PC-3 (cell line): Measurements from ENCODE around the gene RALBP1. TPM values are rescaled to one million over a fixed set of nuclear protein-coding genes. Genes with fewer than 3 reads are reported as not detected.
"Not testable (repeated sequence)": the region's sequence is repeated elsewhere in the genome, so short reads cannot be mapped to it uniquely, and the experiment has no call there.

Experiments used
- ATAC-seq: fragments of 200-7000 bp; cut with Tn5 transposase; 2 replicates; pipeline ENCODE4 v1.9.1; 2020; ENCODE audit warnings: mild to moderate bottlenecking, moderate library complexity
- BruUV-seq: library from RNA; stranded (reverse); fragments of 400-500 nt; replicated peaks from 2 replicates; lab custom pipeline; 2021; lab: Mats Ljungman, UMichigan
- CTCF ChIA-PET: fragments of 300-600 bp; sonication (Branson Sonifier 250); formaldehyde crosslinking; loops from one replicate; lab custom pipeline; 2022; ENCODE audit warnings: antibody characterized with exemption; lab: Charles Lee
- POLR2A ChIA-PET: fragments of 300-600 bp; sonication (Branson Sonifier 250); formaldehyde crosslinking; loops from one replicate; lab custom pipeline; 2022; ENCODE audit warnings: antibody characterized with exemption; ENCODE audit not compliant: unreplicated experiment; lab: Charles Lee
- DNase-seq: peaks from one replicate; pipeline ENCODE4 v3.0.0-alpha.2; 2015
- H2AFZ ChIP-seq: fragments of 300-600 bp; sonication (generic); 2 replicates; pipeline ENCODE4 v1.6.0; 2016; ENCODE audit warnings: antibody characterized with exemption, low read length
- H3F3A ChIP-seq: fragments of 300-600 bp; sonication (generic); one replicate; pipeline ENCODE4 v1.6.0; 2017; ENCODE audit warnings: antibody characterized with exemption, low read length, control low read depth, mild to moderate bottlenecking; ENCODE audit not compliant: unreplicated experiment
- H3K27ac ChIP-seq: fragments of 300-600 bp; sonication (generic); 2 replicates; pipeline ENCODE4 v1.5.1; 2016; ENCODE audit warnings: mild to moderate bottlenecking, low read length
- H3K27me3 ChIP-seq: fragments of 300-600 bp; sonication (generic); 2 replicates; pipeline ENCODE4 v1.6.1; 2016; ENCODE audit warnings: low read length, mixed read lengths
- H3K36me3 ChIP-seq: fragments of 300-600 bp; sonication (generic); 2 replicates; pipeline ENCODE4 v1.6.1; 2016; ENCODE audit warnings: low read depth, mixed run types, low read length, mixed read lengths
- H3K4me1 ChIP-seq: fragments of 300-600 bp; sonication (generic); 2 replicates; pipeline ENCODE4 v1.5.1; 2016; ENCODE audit warnings: low read length; ENCODE audit not compliant: insufficient read depth
- H3K4me2 ChIP-seq: fragments of 300-600 bp; sonication (generic); 2 replicates; pipeline ENCODE4 v1.6.0; 2016; ENCODE audit warnings: low read length
- H3K4me3 ChIP-seq: fragments of 300-600 bp; sonication (generic); 2 replicates; pipeline ENCODE4 v1.5.1; 2016; ENCODE audit warnings: mild to moderate bottlenecking, low read length, mixed read lengths
- H3K79me2 ChIP-seq: fragments of 300-600 bp; sonication (generic); 2 replicates; pipeline ENCODE4 v1.6.1; 2017; ENCODE audit warnings: low read length, mixed read lengths
- H3K9ac ChIP-seq: fragments of 300-600 bp; sonication (generic); 2 replicates; pipeline ENCODE4 v1.6.0; 2016; ENCODE audit warnings: mild to moderate bottlenecking, low read length
- H3K9me2 ChIP-seq: fragments of 300-600 bp; sonication (generic); replicated peaks from 2 replicates; pipeline ENCODE4 v1.6.1; 2016; ENCODE audit warnings: mixed run types, low read length, mixed read lengths
- H3K9me3 ChIP-seq: fragments of 300-600 bp; sonication (generic); 2 replicates; pipeline ENCODE4 v1.6.1; 2016; ENCODE audit warnings: low read length, mixed read lengths
- H4K20me1 ChIP-seq: fragments of 300-600 bp; sonication (generic); 2 replicates; pipeline ENCODE4 v1.6.1; 2016; ENCODE audit warnings: low read length, mixed read lengths
- EZH2 ChIP-seq: fragments of 300-600 bp; sonication (generic); IDR thresholded peaks from one replicate; pipeline ENCODE4 v1.6.1; 2017; ENCODE audit warnings: antibody characterized with exemption, mild to moderate bottlenecking, low read length; ENCODE audit not compliant: unreplicated experiment
- EZH2phosphoT487 ChIP-seq: fragments of 300-600 bp; sonication (generic); IDR thresholded peaks from 2 replicates; pipeline ENCODE4 v1.6.1; 2018; ENCODE audit warnings: mild to moderate bottlenecking, antibody characterized with exemption, low read length, borderline replicate concordance
- intact Hi-C: fragments of 100-400 bp; cut with micrococcal nuclease; formaldehyde crosslinking; loops from 2 replicates; pipeline ENCODE4 v1.9.0; 2023
- total RNA-seq: library from RNA; depleted of rRNA; stranded (reverse); fragments of >200 nt; gene quantifications from 2 replicates; pipeline ENCODE4 v1.2.3, GENCODE V29; 2014
- TF ChIP-seq, protein P1 (sequence below): fragments of 300-600 bp; sonication (generic); conservative IDR thresholded peaks from 2 replicates; pipeline ENCODE4 v1.5.1; 2017; ENCODE audit warnings: antibody characterized with exemption, low read depth, mild to moderate bottlenecking, low read length

Gene RALBP1
- total RNA-seq, 1 experiment from 2014 or later: 89.8 TPM

DNA sequence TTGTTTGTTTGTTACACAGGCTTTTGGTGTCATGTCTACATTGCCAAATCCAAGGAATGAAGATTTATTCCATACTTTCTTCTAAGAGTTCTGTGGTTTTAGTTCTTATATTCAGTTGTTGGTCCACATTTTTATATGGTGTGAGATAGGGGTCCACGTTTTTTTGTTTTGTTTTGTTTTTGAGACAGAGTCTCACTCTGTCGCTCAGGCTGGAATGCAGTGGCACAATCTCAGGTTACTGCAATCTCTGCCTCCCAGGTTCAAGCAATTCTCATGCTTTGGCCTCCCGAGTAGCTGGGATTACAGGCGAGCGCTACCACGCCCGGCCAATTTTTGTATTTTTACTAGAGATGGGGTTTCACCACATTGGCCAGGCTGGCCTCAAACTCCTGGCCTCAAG, 8.2 kb downstream of the RALBP1 start:
- ATAC-seq: no peak
- intact Hi-C loops: no loop called here
- Histone ChIP-seq H2AFZ (no peak overlapping the region), H3K4me1 (no peaks in the 10 kb centered on the region), H3K9me2 (no peaks in the 10 kb centered on the region), H3K9ac (no peak overlapping the region), H3K27me3 (no peaks in the 10 kb centered on the region), H3K4me2 (no peak overlapping the region), H3K9me3 (no peaks in the 10 kb centered on the region), H3K36me3 (peaks cover 12% of the 10 kb centered on the region; the same call in 1 of the 2 replicates), H3K4me3 (no peak overlapping the region), H3K79me2 (peaks cover 98% of the 10 kb centered on the region), H3K27ac (no peak overlapping the region), H3F3A (no peaks in the 10 kb centered on the region), H4K20me1 (peaks cover 10% of the 10 kb centered on the region; the same call in 1 of the 2 replicates)
- no peak for DNase-seq
- CTCF ChIA-PET: no interaction called here
- BruUV-seq: no TSS peak
- POLR2A ChIA-PET: interaction anchor here (0.6 kb wide), 1 partner anchor 8 kb away, joined by 5 read pairs; no protein-coding TSS in a partner anchor
- no peak for TF ChIP-seq EZH2
- TF ChIP-seq EZH2phosphoT487: no peak
- TF ChIP-seq, protein P1, sequence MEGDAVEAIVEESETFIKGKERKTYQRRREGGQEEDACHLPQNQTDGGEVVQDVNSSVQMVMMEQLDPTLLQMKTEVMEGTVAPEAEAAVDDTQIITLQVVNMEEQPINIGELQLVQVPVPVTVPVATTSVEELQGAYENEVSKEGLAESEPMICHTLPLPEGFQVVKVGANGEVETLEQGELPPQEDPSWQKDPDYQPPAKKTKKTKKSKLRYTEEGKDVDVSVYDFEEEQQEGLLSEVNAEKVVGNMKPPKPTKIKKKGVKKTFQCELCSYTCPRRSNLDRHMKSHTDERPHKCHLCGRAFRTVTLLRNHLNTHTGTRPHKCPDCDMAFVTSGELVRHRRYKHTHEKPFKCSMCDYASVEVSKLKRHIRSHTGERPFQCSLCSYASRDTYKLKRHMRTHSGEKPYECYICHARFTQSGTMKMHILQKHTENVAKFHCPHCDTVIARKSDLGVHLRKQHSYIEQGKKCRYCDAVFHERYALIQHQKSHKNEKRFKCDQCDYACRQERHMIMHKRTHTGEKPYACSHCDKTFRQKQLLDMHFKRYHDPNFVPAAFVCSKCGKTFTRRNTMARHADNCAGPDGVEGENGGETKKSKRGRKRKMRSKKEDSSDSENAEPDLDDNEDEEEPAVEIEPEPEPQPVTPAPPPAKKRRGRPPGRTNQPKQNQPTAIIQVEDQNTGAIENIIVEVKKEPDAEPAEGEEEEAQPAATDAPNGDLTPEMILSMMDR: no peak

DNA sequence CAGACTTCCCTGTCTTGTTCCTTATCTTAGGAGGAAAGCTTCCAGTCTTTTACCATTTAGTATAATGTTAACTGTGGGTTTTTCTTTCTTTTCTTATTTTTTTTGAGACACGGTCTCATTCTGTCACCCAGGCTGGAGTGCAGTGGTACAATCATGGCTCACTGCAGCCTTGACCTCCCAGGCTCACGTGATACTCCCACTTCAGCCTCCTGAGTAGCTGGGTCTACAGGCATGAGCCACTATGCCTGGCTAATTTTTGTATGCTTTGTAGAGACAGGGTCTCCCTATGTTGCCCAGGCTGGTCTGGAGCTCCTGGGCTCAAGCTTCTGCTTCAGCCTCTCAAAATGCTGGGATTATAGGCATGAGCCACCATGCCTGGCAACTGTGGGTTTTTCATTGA, 9.5 kb downstream of the RALBP1 start:
- not testable (repeated sequence) for BruUV-seq, H3K27me3 ChIP-seq
- CTCF ChIA-PET: interaction anchor here (0.6 kb wide), 1 partner anchor 151 kb away, joined by 3 read pairs; no protein-coding TSS in a partner anchor

DNA sequence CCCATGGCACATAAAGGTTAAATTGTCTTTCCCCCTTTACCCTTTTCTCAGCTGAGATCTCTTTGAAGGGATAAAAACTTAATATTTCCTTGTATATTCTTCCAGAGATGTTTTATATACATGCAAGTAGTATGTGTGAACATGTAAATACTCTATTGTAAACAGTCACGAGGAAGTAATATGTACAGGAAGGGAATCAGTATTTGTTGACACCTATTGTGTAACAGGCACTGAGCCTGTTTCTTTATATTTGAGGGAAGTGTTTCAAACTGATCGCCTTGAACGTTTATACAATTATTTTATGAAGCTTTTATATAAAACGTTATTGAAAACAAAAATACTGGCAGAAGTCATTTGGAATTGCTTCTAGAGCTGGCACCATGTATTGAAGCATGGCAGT, 13.2 kb downstream of the RALBP1 start:
- Histone ChIP-seq H3K27me3 (no peaks in the 10 kb centered on the region), H3K4me1 (no peaks in the 10 kb centered on the region), H2AFZ (no peak overlapping the region), H3K4me3 (no peak overlapping the region), H3F3A (no peaks in the 10 kb centered on the region), H3K9me2 (no peaks in the 10 kb centered on the region), H4K20me1 (peaks cover 6% of the 10 kb centered on the region; the same call in 1 of the 2 replicates), H3K9ac (no peak overlapping the region), H3K79me2 (peaks cover 95% of the 10 kb centered on the region), H3K27ac (no peak overlapping the region), H3K36me3 (peaks cover 9% of the 10 kb centered on the region), H3K9me3 (no peaks in the 10 kb centered on the region), H3K4me2 (no peak overlapping the region)
- CTCF ChIA-PET: no interaction called here
- no peak for DNase-seq
- intact Hi-C loops: no loop called here
- ATAC-seq: no peak
- BruUV-seq: no TSS peak
- TF ChIP-seq EZH2: no peak
- no peak for TF ChIP-seq EZH2phosphoT487
- TF ChIP-seq, protein P1: no peak
- POLR2A ChIA-PET: no interaction called here

More for the DNA sequence above, 9.5 kb downstream of the RALBP1 start:
- H3K9me3 ChIP-seq, DNase-seq, POLR2A ChIA-PET, intact Hi-C loops, H3F3A ChIP-seq, H3K4me1 ChIP-seq, H3K4me2 ChIP-seq, H3K27ac ChIP-seq, H3K9ac ChIP-seq, H2AFZ ChIP-seq, ATAC-seq, H3K9me2 ChIP-seq, H3K4me3 ChIP-seq, H3K36me3 ChIP-seq: not testable (repeated sequence)
- Histone ChIP-seq H3K79me2 (peaks cover 98% of the 10 kb centered on the region), H4K20me1 (peaks cover 10% of the 10 kb centered on the region; the same call in 1 of the 2 replicates)
